Activated T-cell treated with anti-CD3 and anti-CD28 coated beads, Interleukin-2, amount 50 U/mL, for 48 hours (primary cell): ENCODE results near the gene HBEGF.
"Not testable (repeated sequence)": the region's sequence is repeated elsewhere in the genome, so short reads cannot be mapped to it uniquely, and the experiment has no call there.

Source experiments
- DNase-seq, 2 experiments: peaks; one replicate each; pipeline ENCODE4 v3.0.0-alpha.2; 2020

HBEGF gene

GRCh38 chr5:140360681-140361479 is 14.5 kb upstream of the HBEGF start:
- no peak for DNase-seq

GRCh38 chr5:140360101-140360500 is 13.7 kb upstream of the HBEGF start, which contains the start of gene SLC4A9:
Gene SLC4A9, plus strand, starts transcription at chr5:140360194. Its CDS starts 43 bp downstream, at chr5:140360237.
- DNase-seq = no peak

- DNase-seq = no peak
These were observed 12.4 kb upstream of the HBEGF start for GRCh38 chr5:140358738-140359310.

GRCh38 chr5:140357726-140358093 is 11.3 kb upstream of the HBEGF start:
- peak; percentile 85 to 87 for DNase-seq

GRCh38 chr5:140356853-140357725 is 10.7 kb upstream of the HBEGF start:
- no peak for DNase-seq

GRCh38 chr5:140355546-140355945 is 9.1 kb upstream of the HBEGF start:
- DNase-seq = no peak

GRCh38 chr5:140351609-140352334 is 5.4 kb upstream of the HBEGF start:
- DNase-seq = peak in 1 of 2 experiments; percentile 38

GRCh38 chr5:140349244-140349643 is 2.8 kb upstream of the HBEGF start:
- DNase-seq = no peak

GRCh38 chr5:140348104-140348503 is 1.7 kb upstream of the HBEGF start:
- DNase-seq = no peak

GRCh38 chr5:140347360-140347759 is 957 bp upstream of the HBEGF start:
- no peak for DNase-seq

GRCh38 chr5:140345919-140346347 is 470 bp downstream of the HBEGF start:
- DNase-seq = no peak

- DNase-seq = peak; percentile 41 to 60
These were observed 1.6 kb downstream of the HBEGF start for GRCh38 chr5:140344683-140345423.

- DNase-seq = not testable (repeated sequence)
These were observed 2.6 kb downstream of the HBEGF start for GRCh38 chr5:140343849-140344248.

- DNase-seq = no peak
These were observed 3.5 kb downstream of the HBEGF start for GRCh38 chr5:140342896-140343295.

- DNase-seq = peak; percentile 54
These were observed 4.1 kb downstream of the HBEGF start for GRCh38 chr5:140342287-140342686.

- no peak for DNase-seq
These were observed 4.8 kb downstream of the HBEGF start for GRCh38 chr5:140341591-140341990.

- no peak for DNase-seq
These were observed 5.7 kb downstream of the HBEGF start for GRCh38 chr5:140340605-140341121.

- no peak for DNase-seq
These were observed 6.8 kb downstream of the HBEGF start for GRCh38 chr5:140339636-140340035.

GRCh38 chr5:140338908-140339307 is 7.5 kb downstream of the HBEGF start:
- no peak for DNase-seq

GRCh38 chr5:140338336-140338735 is 8.1 kb downstream of the HBEGF start:
- DNase-seq = no peak

GRCh38 chr5:140337880-140338279 is 8.5 kb downstream of the HBEGF start:
- no peak for DNase-seq

- DNase-seq = no peak
These were observed 10.0 kb downstream of the HBEGF start for GRCh38 chr5:140336388-140336787.
